ENCODE results near the gene PGLYRP3.

- TF ChIP-seq CTCF (IDR thresholded peaks at IDR 0.05; ENCODE audit: low read depth, low read length), result peak; percentile 67
- TF ChIP-seq POLR2A (IDR thresholded peaks at IDR 0.05; ENCODE audit: extremely low read depth, insufficient read length), result no peak
- 0 out of 2 replicates have a peak, but pooled peaks have one; percentile 20 for TF ChIP-seq MAX (IDR thresholded peaks at IDR 0.05; ENCODE audit: low read depth, low read length)
- TF ChIP-seq MYC (IDR thresholded peaks at IDR 0.05; ENCODE audit: low read depth, low read length), result no peak
Observed at GRCh38 chr1:153355445-153356071, 42.8 kb upstream of the PGLYRP3 start.
